Left ventricle myocardium inferior (tissue), 1 donor: Measurements from ENCODE around the gene DDRGK1. TPM values are rescaled to one million over a fixed set of nuclear protein-coding genes. Genes with fewer than 3 reads are reported as not detected.

Source experiments
- DNase-seq: peaks from one replicate; pipeline ENCODE4 v3.0.0-alpha.2; 2020
- H3K27ac ChIP-seq: fragments of 200-600 bp; replicated peaks from 2 replicates; pipeline ENCODE4 v1.8.0; 2021
- H3K27me3 ChIP-seq: fragments of 200-600 bp; 2 replicates; pipeline ENCODE4 v1.8.0; 2021; ENCODE audit warnings: low read depth
- H3K36me3 ChIP-seq: fragments of 200-600 bp; 2 replicates; pipeline ENCODE4 v1.8.0; 2021
- H3K4me1 ChIP-seq: fragments of 200-600 bp; 2 replicates; pipeline ENCODE4 v1.8.0; 2021
- H3K4me3 ChIP-seq: fragments of 200-600 bp; 2 replicates; pipeline ENCODE4 v1.8.0; 2021; ENCODE audit warnings: mild to moderate bottlenecking, moderate library complexity
- H3K9me3 ChIP-seq: fragments of 200-600 bp; replicated peaks from 2 replicates; pipeline ENCODE4 v1.8.0; 2021
- CTCF ChIP-seq: fragments of 200-600 bp; IDR thresholded peaks from 2 replicates; pipeline ENCODE4 v1.8.0; 2021; ENCODE audit warnings: antibody characterized with exemption, mild to moderate bottlenecking, borderline replicate concordance
- intact Hi-C: fragments of 100-400 bp; cut with micrococcal nuclease; formaldehyde crosslinking; loops from one replicate; pipeline ENCODE4 v1.11.0; 2022
- total RNA-seq: library from RNA; stranded (reverse); fragmentation: NEBNext Ultra II Directional; extraction: Animal tissue kit (Norgen Biotek cat#: 25700); gene quantifications from one replicate; pipeline ENCODE4 v1.2.1, GENCODE V29; 2021
- donor health status: DM: no; HTN: yes; CAD: no; lungs with severe emphysema.

Gene DDRGK1
- total RNA-seq, 1 donor from 2014 or later = 30.0 TPM

DNA sequence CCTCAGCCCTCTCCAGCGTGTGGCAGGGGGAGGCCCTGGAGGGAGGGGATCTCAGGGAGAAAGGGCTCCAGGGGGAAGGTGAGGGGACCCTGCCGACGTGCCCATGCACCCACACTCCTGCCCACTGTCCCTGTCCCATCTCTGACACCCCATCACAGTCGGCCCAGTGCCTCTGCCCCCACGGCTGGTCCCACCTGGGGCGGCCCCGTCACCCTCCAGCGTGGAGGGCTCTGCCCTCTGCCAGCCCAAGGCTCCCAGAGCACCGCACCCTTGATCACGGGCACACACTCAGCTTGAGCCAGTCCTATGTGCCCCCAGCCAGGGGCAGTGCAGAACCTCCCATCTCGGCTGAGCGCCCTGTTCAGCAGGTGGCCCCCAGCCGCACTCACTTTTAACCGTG lies 25.3 kb upstream of the DDRGK1 start:
- intact Hi-C loops = no loop called here
- Histone ChIP-seq H3K36me3 (no peaks in the 10 kb centered on the region), H3K4me3 (no peak overlapping the region), H3K27ac (no peak overlapping the region), H3K4me1 (no peaks in the 10 kb centered on the region), H3K9me3 (no peaks in the 10 kb centered on the region), H3K27me3 (peaks cover 2% of the 10 kb centered on the region)
- no peak for DNase-seq
- no peak for TF ChIP-seq CTCF

- no peak for TF ChIP-seq CTCF
- Histone ChIP-seq H3K4me1 (no peaks in the 10 kb centered on the region), H3K36me3 (no peaks in the 10 kb centered on the region), H3K27ac (no peak overlapping the region), H3K27me3 (no peaks in the 10 kb centered on the region), H3K4me3 (no peak overlapping the region), H3K9me3 (no peaks in the 10 kb centered on the region)
- DNase-seq = no peak
- intact Hi-C loops = no loop called here
Observed at GRCh38 chr20:3229158-3229557, 24.7 kb upstream of the DDRGK1 start.

GRCh38 chr20:3228750-3229032 lies 24.2 kb upstream of the DDRGK1 start:
- Histone ChIP-seq H3K4me1 (no peaks in the 10 kb centered on the region), H3K4me3 (no peak overlapping the region), H3K9me3 (no peaks in the 10 kb centered on the region), H3K36me3 (no peaks in the 10 kb centered on the region), H3K27me3 (no peaks in the 10 kb centered on the region), H3K27ac (no peak overlapping the region)
- intact Hi-C loops = no loop called here
- no peak for TF ChIP-seq CTCF
- DNase-seq = no peak

GRCh38 chr20:3227936-3228749 lies 23.7 kb upstream of the DDRGK1 start:
- no peaks in the 10 kb centered on the region for H3K36me3 ChIP-seq
- H3K4me1 ChIP-seq = peaks cover 4% of the 10 kb centered on the region
- H3K27ac ChIP-seq = no peak overlapping the region
- no peaks in the 10 kb centered on the region for H3K9me3 ChIP-seq
- intact Hi-C loops = no loop called here
- no peak overlapping the region for H3K4me3 ChIP-seq
- H3K27me3 ChIP-seq = no peaks in the 10 kb centered on the region
- no peak for TF ChIP-seq CTCF
- DNase-seq = no peak

DNA sequence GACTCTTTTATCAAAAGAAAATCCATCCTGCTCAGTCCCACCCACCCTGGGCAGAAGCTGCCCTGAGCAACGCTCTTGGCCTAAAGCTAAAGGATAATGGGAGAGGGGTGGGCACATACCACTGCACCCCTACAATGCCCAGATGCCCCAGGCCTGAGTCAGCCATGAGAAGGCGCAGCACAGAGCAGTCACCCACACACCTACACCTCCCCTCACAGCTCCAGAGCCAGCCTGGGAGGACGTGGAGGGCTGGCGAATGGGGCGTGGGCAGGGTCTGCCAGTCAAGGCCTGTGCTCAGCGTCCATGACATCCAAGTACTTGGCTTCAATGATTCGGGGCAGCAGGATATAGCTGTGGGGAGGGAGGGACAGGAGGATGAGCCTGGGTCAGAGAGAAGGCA lies 23.0 kb upstream of the DDRGK1 start:
- Histone ChIP-seq H3K36me3 (peaks cover 1% of the 10 kb centered on the region), H3K27me3 (no peaks in the 10 kb centered on the region), H3K4me3 (no peak overlapping the region), H3K4me1 (peaks cover 11% of the 10 kb centered on the region), H3K27ac (no peak overlapping the region), H3K9me3 (no peaks in the 10 kb centered on the region)
- intact Hi-C loops = no loop called here
- DNase-seq = no peak
- no peak for TF ChIP-seq CTCF

GRCh38 chr20:3226864-3227263 lies 22.4 kb upstream of the DDRGK1 start:
- intact Hi-C loops = no loop called here
- no peak for TF ChIP-seq CTCF
- H3K4me3 ChIP-seq = no peak overlapping the region
- H3K27me3 ChIP-seq = no peaks in the 10 kb centered on the region
- no peak overlapping the region for H3K27ac ChIP-seq
- H3K4me1 ChIP-seq = peaks cover 13% of the 10 kb centered on the region
- no peak for DNase-seq
- peaks cover 8% of the 10 kb centered on the region for H3K36me3 ChIP-seq
- no peaks in the 10 kb centered on the region for H3K9me3 ChIP-seq
